Lower leg skin (tissue), 4 donors: Measurements from ENCODE around the gene POLR2E. TPM values are rescaled to one million over a fixed set of nuclear protein-coding genes. Genes with fewer than 3 reads are reported as not detected.
A peak's percentile ranks its signal among the peaks of the same experiment; 100 is the strongest.

ENCODE experiments used
- DNase-seq, 2 donors: peaks; one replicate each; pipeline ENCODE4 v3.0.0-alpha.2; 2019; ENCODE audit warnings: low spot score in 2 of 2
- H3K4me3 ChIP-seq: fragments of 200-600 bp; sonication (generic); 2 replicates; pipeline ENCODE4 v1.5.1; 2017; ENCODE audit warnings: mild to moderate bottlenecking, low read depth; ENCODE audit not compliant: poor library complexity, severe bottlenecking
- POLR2A ChIP-seq, 2 donors: fragments of 450-650 bp; IDR thresholded peaks; one replicate each; pipeline ENCODE4 v1.6.1; 2016 to 2017; ENCODE audit warnings: antibody characterized with exemption in 2 of 2, mild to moderate bottlenecking in 1 of 2, moderate library complexity in 1 of 2
- WGBS, 2 donors: methylation state at CpG; one replicate each; pipeline ENCODE4 v1.1.5; 2018; 5-methylcytosine and 5-hydroxymethylcytosine counted together
- intact Hi-C: fragments of 100-400 bp; cut with DNase I; formaldehyde crosslinking; loops from one replicate; pipeline ENCODE4 v1.15.0; 2023; ENCODE audit warnings: low total_unique reads
- total RNA-seq, 4 donors: library from RNA; depleted of rRNA; stranded (reverse); fragments of >200 nt; gene quantifications; one replicate each; pipeline ENCODE4 v1.1.0, GENCODE V29; 2016
- TF ChIP-seq, protein P1 (sequence below), 3 donors: fragments of 450-650 bp; IDR thresholded peaks; one replicate each; pipeline ENCODE4 v1.5.1; 2016; ENCODE audit warnings: antibody characterized with exemption in 3 of 3, mild to moderate bottlenecking in 3 of 3, moderate library complexity in 2 of 3

The POLR2E gene
- total RNA-seq, 4 donors from 2014 or later = 93.3 to 198 (median 123) TPM

DNA sequence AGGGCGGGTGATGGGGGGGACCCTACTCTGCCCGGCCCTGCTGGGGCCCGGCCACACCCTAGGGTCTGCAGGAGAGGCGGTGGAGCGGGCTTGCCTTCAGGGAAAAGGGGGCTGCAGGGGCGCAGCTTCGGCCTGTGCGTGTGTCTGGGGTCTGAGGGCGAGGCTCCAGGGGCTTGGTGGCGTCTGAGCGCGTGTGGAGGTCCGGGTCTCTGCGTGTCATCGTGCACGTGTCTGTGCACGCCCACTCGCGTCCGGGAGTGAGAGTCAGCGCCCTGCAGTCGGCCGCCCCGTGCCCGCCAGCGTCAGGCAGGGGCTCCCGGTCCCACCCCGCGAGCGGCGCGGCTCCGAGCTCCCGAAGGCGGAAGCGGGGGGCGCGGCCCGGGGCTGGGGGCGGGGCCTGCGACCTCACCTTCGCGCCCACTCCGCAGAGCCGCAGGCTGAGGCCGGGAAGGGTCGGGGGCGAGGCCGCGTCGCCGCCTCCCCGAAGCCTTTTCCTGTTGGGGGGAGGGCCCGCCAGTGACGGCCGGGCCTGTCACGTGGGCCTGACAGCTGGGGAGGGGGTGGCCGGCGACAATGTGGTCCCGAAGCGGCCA lies 28.3 kb downstream of the POLR2E start, which contains the start of gene ARHGAP45:
TSS of gene ARHGAP45 (plus strand) at position 420 of the 593 bp plus-strand sequence. CDS start 239 bp downstream, outside the sequence.
- intact Hi-C loops = no loop called here
- TF ChIP-seq, protein P1, sequence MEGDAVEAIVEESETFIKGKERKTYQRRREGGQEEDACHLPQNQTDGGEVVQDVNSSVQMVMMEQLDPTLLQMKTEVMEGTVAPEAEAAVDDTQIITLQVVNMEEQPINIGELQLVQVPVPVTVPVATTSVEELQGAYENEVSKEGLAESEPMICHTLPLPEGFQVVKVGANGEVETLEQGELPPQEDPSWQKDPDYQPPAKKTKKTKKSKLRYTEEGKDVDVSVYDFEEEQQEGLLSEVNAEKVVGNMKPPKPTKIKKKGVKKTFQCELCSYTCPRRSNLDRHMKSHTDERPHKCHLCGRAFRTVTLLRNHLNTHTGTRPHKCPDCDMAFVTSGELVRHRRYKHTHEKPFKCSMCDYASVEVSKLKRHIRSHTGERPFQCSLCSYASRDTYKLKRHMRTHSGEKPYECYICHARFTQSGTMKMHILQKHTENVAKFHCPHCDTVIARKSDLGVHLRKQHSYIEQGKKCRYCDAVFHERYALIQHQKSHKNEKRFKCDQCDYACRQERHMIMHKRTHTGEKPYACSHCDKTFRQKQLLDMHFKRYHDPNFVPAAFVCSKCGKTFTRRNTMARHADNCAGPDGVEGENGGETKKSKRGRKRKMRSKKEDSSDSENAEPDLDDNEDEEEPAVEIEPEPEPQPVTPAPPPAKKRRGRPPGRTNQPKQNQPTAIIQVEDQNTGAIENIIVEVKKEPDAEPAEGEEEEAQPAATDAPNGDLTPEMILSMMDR (IDR thresholded peaks at IDR 0.05) = no peak
- no peak for TF ChIP-seq POLR2A (IDR thresholded peaks at IDR 0.05)
- WGBS, 2 donors = 0 to 6% methylated on average over 16 to 32 of the region's 61 CpGs
- no peak for DNase-seq
- H3K4me3 ChIP-seq = peak within 1 kb of the TSS; percentile 8

DNA sequence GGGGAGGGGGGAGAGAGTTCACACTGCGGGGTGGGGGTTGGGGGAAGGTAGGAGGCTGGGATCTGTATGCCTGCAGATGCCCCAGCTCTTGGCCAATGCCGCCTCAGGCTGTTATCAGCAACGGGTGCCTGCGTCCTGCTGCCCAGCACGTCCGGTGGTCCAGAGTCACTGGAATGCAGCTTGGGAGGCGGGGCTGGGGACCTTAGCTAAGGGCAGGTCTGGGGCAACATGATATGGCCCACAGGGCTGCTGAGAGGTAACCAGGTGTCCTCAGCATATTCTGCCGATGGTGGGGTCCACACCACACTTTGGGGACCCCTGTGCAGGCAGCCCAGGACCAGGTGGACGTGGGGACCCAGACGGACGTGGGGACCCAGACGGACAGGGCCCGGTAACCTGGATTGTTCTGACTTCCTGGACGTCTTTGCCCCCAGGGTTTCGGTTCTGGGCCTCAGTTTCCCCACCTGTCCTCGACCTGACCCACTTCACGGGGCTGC lies 28.9 kb downstream of the POLR2E start:
- TF ChIP-seq, protein P1 (IDR thresholded peaks at IDR 0.05) = no peak
- no peak for TF ChIP-seq POLR2A (IDR thresholded peaks at IDR 0.05)
- H3K4me3 ChIP-seq = peak overlapping the region; percentile 8
- no peak for DNase-seq
- WGBS, 2 donors = 49 to 51% methylated on average over 15 to 17 of the region's 17 CpGs
- intact Hi-C loops = no loop called here

DNA sequence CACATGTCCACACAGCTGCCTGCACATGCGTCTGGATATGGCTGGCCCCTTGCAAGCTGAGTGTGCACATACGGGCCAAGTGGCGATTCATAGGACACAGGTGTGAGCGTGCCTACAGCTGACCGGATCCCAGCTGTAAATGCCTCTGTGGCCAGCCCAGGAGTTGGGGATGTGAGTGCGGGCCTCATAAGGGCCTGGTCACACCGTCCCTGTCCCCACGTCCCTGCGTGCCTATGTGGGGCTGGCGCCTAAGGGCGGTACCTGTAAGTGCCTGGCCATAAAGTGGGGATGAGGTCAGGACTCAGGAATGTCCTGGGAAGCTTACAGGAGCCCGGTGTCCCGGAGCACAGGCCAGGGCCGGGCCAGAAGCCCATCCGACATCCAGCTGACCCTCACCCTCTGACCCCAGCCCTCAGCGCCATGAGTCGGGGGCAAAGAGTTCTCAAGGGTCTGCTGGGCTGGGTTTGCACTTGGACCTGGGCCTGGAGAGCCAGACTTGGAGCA lies 29.5 kb downstream of the POLR2E start:
- 50 to 61% methylated on average over 12 to 17 of the region's 17 CpGs for WGBS, 2 donors
- H3K4me3 ChIP-seq = no peak overlapping the region
- TF ChIP-seq POLR2A (IDR thresholded peaks at IDR 0.05) = no peak
- TF ChIP-seq, protein P1 (IDR thresholded peaks at IDR 0.05) = no peak
- no peak for DNase-seq
- intact Hi-C loops = no loop called here

DNA sequence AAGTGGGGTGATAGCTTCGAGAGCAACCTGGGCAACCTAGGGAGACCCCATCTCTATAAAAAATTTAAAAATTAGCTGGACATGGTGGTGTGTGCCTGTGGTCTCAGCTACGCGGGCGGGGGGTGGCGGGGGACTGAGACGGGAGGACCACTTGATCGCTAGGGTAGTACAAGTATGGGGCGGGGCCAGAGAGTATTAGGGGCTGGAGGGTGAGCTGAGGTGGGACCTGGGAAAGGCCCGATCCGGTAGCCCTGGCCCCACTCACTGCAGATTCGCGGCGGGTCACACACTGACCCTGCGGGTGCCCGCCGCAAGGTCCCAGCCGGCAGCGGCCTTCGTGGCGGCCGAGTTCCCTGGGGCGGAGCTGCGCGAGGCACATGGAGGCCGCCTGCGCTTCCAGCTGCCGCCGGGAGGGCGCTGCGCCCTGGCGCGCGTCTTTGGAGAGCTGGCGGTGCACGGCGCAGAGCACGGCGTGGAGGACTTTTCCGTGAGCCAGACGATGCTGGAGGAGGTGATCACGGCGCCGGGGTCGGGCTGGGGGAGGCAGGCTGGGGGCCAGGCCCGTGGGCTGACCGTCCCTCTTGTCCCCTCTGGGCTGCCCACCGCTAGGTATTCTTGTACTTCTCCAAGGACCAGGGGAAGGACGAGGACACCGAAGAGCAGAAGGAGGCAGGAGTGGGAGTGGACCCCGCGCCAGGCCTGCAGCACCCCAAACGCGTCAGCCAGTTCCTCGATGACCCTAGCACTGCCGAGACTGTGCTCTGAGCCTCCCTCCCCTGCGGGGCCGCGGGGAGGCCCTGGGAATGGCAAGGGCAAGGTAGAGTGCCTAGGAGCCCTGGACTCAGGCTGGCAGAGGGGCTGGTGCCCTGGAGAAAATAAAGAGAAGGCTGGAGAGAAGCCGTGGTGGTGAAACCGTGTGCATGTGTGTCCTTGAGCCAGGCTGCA lies 30.2 kb downstream of the POLR2E start:
- no peak for TF ChIP-seq POLR2A (IDR thresholded peaks at IDR 0.05)
- TF ChIP-seq, protein P1 (IDR thresholded peaks at IDR 0.05) = peak in 1 of 3 donors; percentile 28
- WGBS, 2 donors = 7 to 14% methylated on average over 36 to 46 of the region's 60 CpGs
- DNase-seq = no peak
- no peak overlapping the region for H3K4me3 ChIP-seq
- intact Hi-C loops = no loop called here

DNA sequence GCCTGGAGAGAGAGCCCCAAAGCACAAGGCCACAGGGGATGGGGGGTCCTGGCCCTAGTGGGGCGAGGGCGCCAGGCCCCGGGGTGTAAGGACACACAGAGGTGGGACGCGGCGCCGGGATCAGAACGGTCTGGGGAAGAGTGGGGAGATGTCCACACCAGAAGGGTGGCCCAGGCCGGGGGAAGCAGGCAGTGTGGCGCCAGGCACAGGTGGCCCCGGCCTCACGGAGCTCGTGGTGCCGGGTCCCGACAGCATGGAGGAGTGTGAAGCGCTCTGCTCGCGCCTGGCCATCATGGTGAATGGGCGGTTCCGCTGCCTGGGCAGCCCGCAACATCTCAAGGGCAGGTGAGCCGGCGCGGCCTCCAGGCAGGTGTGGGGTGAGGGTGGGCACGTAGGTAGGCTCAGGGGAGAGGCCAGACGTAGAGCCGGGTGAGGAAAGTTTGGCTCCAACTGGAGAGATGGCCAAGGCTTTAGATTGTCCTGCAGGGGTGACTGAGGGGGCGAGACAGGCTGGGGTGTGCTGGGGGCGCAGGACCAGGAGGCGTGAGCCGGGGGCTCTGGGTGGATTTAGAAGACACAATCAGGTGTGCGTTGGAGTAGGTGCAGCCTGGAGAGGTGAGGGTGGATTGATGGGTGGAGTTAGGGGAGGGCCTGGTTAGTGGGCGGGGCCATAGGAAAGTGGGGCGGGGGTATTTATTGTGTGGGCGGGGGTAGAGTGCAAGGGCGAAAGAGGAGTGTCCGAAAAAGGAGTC lies 31.1 kb downstream of the POLR2E start:
- TF ChIP-seq POLR2A (IDR thresholded peaks at IDR 0.05) = no peak
- TF ChIP-seq, protein P1 (IDR thresholded peaks at IDR 0.05) = no peak
- WGBS, 2 donors = 69 to 84% methylated on average over 37 of the region's 37 CpGs
- H3K4me3 ChIP-seq = no peak overlapping the region
- no peak for DNase-seq
- intact Hi-C loops = no loop called here
